ENCODE data around the gene CDH4.

GRCh38 chr20:61304750-61305149 is 52.7 kb downstream of the CDH4 start:
- TF ChIP-seq CTCF (IDR thresholded peaks at IDR 0.05) (no peak), POLR2A (IDR thresholded peaks at IDR 0.05) (no peak)
